Right lobe of liver (tissue), 6 donors: ENCODE results near the gene PTCHD1. TPM values are rescaled to one million over a fixed set of nuclear protein-coding genes. Genes with fewer than 3 reads are reported as not detected.

Experiments
- ATAC-seq, 4 donors: fragments of 200-7000 bp; cut with Tn5 transposase; one replicate each; pipeline ENCODE4 v1.9.1; 2020; ENCODE audit warnings: mild to moderate bottlenecking in 4 of 4, moderate library complexity in 4 of 4
- DNase-seq, 3 donors: peaks; one replicate each; pipeline ENCODE4 v3.0.0-alpha.2; 2020
- H3K27ac ChIP-seq, 3 donors: fragments of 200-600 bp; one replicate each; pipeline ENCODE4 v1.8.0; 2022
- H3K27me3 ChIP-seq, 2 donors: fragments of 200-600 bp; one replicate each; pipeline ENCODE4 v1.8.0; 2022
- H3K36me3 ChIP-seq, 4 donors: fragments of 200-600 bp; sonication (generic) in 1 of 4; one replicate each; pipeline versions ENCODE4 v1.5.1 to v1.8.0; 2017 to 2022; ENCODE audit warnings: control low read depth in 1 of 4
- H3K4me1 ChIP-seq, 4 donors: fragments of 200-600 bp; sonication (generic) in 1 of 4; one replicate each; pipeline versions ENCODE4 v1.5.1 to v1.8.0; 2017 to 2022; ENCODE audit warnings: control low read depth in 1 of 4
- H3K4me3 ChIP-seq, 3 donors: fragments of 200-600 bp; one replicate each; pipeline ENCODE4 v1.8.0; 2022
- H3K9me3 ChIP-seq, 4 donors: fragments of 200-600 bp; sonication (generic) in 1 of 4; one replicate each; pipeline versions ENCODE4 v1.5.1 to v1.8.0; 2017 to 2022; ENCODE audit warnings: control low read depth in 1 of 4
- CTCF ChIP-seq, 4 donors: fragments of 200-600 bp in 3 of 4; fragments of 450-650 bp in 1 of 4; IDR thresholded peaks; one replicate each; pipeline versions ENCODE4 v1.5.1 to v1.8.0; 2016 to 2022; ENCODE audit warnings: antibody characterized with exemption in 4 of 4, mild to moderate bottlenecking in 2 of 4
- POLR2A ChIP-seq: fragments of 450-650 bp; IDR thresholded peaks from one replicate; pipeline ENCODE4 v1.6.1; 2017; ENCODE audit warnings: antibody characterized with exemption, mild to moderate bottlenecking
- WGBS: methylation state at CpG from one replicate; pipeline ENCODE4 v1.1.6; 2018; ENCODE audit warnings: low coverage, low lambda C conversion rate; ENCODE audit not compliant: insufficient coverage; ENCODE audit errors: missing lambda C conversion rate; 5-methylcytosine and 5-hydroxymethylcytosine counted together
- intact Hi-C, 2 donors: fragments of 100-400 bp; cut with DNase I; formaldehyde crosslinking; loops; one replicate each; pipeline versions ENCODE4 v1.11.2 to v1.14.1; 2022
- total RNA-seq, 6 experiments: library from RNA; depleted of rRNA in 2 of 6; stranded (reverse); fragments of >200 nt in 2 of 6; fragmentation: NEBNext Ultra II Directional in 3 of 6; extraction: Animal tissue kit (Norgen Biotek cat#: 25700) in 3 of 6; gene quantifications; one replicate each; pipeline versions ENCODE4 v1.1.0 to v1.2.4, GENCODE V29; 2016 to 2023
- donor health status: DM: no; HTN: yes; CAD: no.
- donor health status: DM: no; HTN: no; CAD: no.
- donor health status: DM: no; HTN: no; CAD: no.
- donor health status: DM: no; HTN: yes; CAD: no.
- donor health status: DM: no; HTN: yes; CAD: no.

PTCHD1 gene
- total RNA-seq, 6 experiments from 2014 or later, result under 0.01 to 0.02 TPM; not detected in 4

- Histone ChIP-seq H3K36me3 (no peaks in the 10 kb centered on the region), H3K4me1 (no peaks in the 10 kb centered on the region), H3K4me3 (no peak overlapping the region), H3K27me3 (no peaks in the 10 kb centered on the region), H3K9me3 (no peaks in the 10 kb centered on the region), H3K27ac (no peak overlapping the region)
- intact Hi-C loops, result no loop called here
- ATAC-seq (no peak), DNase-seq (no peak)
- TF ChIP-seq POLR2A, result no peak
- TF ChIP-seq CTCF (IDR thresholded peaks at IDR 0.05), result no peak
- WGBS, result 47% methylated on average over 5 of the region's 5 CpGs
These were observed 37.7 kb downstream of the PTCHD1 start for GRCh38 chrX:23372220-23372902.

DNA sequence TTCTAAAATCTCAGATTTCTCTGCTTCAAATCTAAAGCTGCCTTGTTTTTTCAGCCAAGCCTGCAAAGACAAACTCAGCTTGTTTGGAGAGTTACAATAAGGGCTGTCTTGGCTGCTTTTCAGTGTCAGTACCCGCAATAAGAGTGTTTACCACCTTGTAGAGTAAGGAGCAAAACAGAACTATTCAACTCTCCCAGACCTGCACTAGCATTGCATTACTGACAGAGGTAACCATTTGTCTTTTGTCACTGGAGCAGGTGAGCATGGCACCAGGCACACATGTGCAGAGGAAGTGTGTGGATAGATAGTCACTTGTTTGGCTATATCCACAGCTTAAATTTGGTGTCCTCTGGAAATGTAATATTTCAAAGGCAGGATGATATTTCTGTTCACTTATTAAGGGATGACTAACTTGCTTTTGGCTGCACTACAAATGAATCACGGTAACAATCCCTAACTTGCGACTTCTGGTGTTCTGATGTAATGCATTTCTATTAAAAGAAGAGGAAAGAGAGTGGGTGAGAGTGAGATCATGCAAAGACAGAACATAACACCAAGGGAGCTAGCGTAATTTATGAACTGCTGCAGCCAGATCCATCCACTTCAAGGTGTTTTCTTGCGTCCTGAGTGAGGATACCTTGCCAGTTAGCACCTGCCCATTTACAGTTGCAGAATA lies 38.6 kb downstream of the PTCHD1 start:
- Histone ChIP-seq H3K27me3 (no peaks in the 10 kb centered on the region), H3K27ac (no peak overlapping the region), H3K36me3 (no peaks in the 10 kb centered on the region), H3K9me3 (no peaks in the 10 kb centered on the region), H3K4me1 (no peaks in the 10 kb centered on the region), H3K4me3 (no peak overlapping the region)
- no peak for ATAC-seq
- 60% methylated on average over 4 of the region's 5 CpGs for WGBS
- intact Hi-C loops, result no loop called here
- TF ChIP-seq CTCF (IDR thresholded peaks at IDR 0.05) (no peak), POLR2A (no peak)
- no peak for DNase-seq

DNA sequence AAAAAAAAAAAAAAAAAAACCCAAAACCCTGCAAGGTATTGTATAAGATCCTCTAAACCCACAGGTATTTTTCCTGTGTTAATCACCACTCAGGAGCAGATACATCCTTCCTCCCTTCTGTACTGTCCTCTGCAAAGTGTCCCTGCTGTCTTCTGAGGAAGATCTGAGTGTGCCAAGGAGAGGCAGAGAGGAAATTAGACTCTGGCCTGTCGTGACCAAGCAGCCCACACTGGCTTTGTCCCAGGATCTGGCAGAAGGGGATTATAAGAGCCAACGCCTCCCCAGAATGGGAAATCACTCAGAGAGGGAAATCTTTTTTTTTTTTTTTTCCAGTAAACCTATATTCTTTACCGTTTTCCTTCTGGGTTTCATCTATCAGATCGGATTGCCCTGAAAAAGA lies 39.6 kb downstream of the PTCHD1 start:
- intact Hi-C loops, result no loop called here
- no peak for TF ChIP-seq CTCF (IDR thresholded peaks at IDR 0.05)
- no peak for TF ChIP-seq POLR2A
- Histone ChIP-seq H3K27ac (no peak overlapping the region), H3K9me3 (no peaks in the 10 kb centered on the region), H3K4me1 (no peaks in the 10 kb centered on the region), H3K27me3 (no peaks in the 10 kb centered on the region), H3K4me3 (no peak overlapping the region), H3K36me3 (no peaks in the 10 kb centered on the region)
- WGBS, result 31% methylated on average over 4 of the region's 4 CpGs
- no peak for ATAC-seq
- no peak for DNase-seq

GRCh38 chrX:23376581-23376980 lies 41.9 kb downstream of the PTCHD1 start:
- TF ChIP-seq POLR2A (no peak), CTCF (IDR thresholded peaks at IDR 0.05) (no peak)
- intact Hi-C loops, result no loop called here
- Histone ChIP-seq H3K27me3 (no peaks in the 10 kb centered on the region), H3K27ac (no peak overlapping the region), H3K4me1 (no peaks in the 10 kb centered on the region), H3K9me3 (no peaks in the 10 kb centered on the region), H3K4me3 (no peak overlapping the region), H3K36me3 (no peaks in the 10 kb centered on the region)
- DNase-seq, result no peak
- ATAC-seq, result no peak
- WGBS, result 63% methylated on average over 3 of the region's 3 CpGs
